ENCODE results near the gene COL11A2.

Gene COL11A2

GRCh38 chr6:33193619-33194018, 1.4 kb upstream of the COL11A2 start:
- H3K4me3 ChIP-seq (ENCODE audit: low read depth, low read length) = peak overlapping the region; percentile 4

GRCh38 chr6:33192671-33193602, 670 bp upstream of the COL11A2 start:
- peak overlapping the region; percentile 72 for H3K4me3 ChIP-seq (ENCODE audit: low read depth, low read length)

- H3K4me3 ChIP-seq (ENCODE audit: low read depth, low read length) = no peak overlapping the region
Measured at GRCh38 chr6:33191383-33192104, 723 bp downstream of the COL11A2 start.

- H3K4me3 ChIP-seq (ENCODE audit: low read depth, low read length) = no peak overlapping the region
Measured at GRCh38 chr6:33190504-33191107, 1.7 kb downstream of the COL11A2 start.

- H3K4me3 ChIP-seq (ENCODE audit: low read depth, low read length) = no peak overlapping the region
Measured at GRCh38 chr6:33189625-33190448, 2.4 kb downstream of the COL11A2 start.

GRCh38 chr6:33189164-33189563, 3.1 kb downstream of the COL11A2 start:
- H3K4me3 ChIP-seq (ENCODE audit: low read depth, low read length) = no peak overlapping the region

- no peak overlapping the region for H3K4me3 ChIP-seq (ENCODE audit: low read depth, low read length)
Measured at GRCh38 chr6:33187809-33188208, 4.5 kb downstream of the COL11A2 start.

GRCh38 chr6:33185654-33186187, 6.5 kb downstream of the COL11A2 start:
- no peak overlapping the region for H3K4me3 ChIP-seq (ENCODE audit: low read depth, low read length)

- H3K4me3 ChIP-seq (ENCODE audit: low read depth, low read length) = no peak overlapping the region
Measured at GRCh38 chr6:33185190-33185589, 7.1 kb downstream of the COL11A2 start.

GRCh38 chr6:33183071-33183683, 9.1 kb downstream of the COL11A2 start:
- no peak overlapping the region for H3K4me3 ChIP-seq (ENCODE audit: low read depth, low read length)

GRCh38 chr6:33181141-33181540, 11.1 kb downstream of the COL11A2 start:
- H3K4me3 ChIP-seq (ENCODE audit: low read depth, low read length) = no peak overlapping the region

GRCh38 chr6:33178755-33179475, 13.4 kb downstream of the COL11A2 start:
- H3K4me3 ChIP-seq (ENCODE audit: low read depth, low read length) = no peak overlapping the region

GRCh38 chr6:33177552-33178446, 14.5 kb downstream of the COL11A2 start:
- H3K4me3 ChIP-seq (ENCODE audit: low read depth, low read length) = no peak overlapping the region

- H3K4me3 ChIP-seq (ENCODE audit: low read depth, low read length) = no peak overlapping the region
Measured at GRCh38 chr6:33176906-33177305, 15.4 kb downstream of the COL11A2 start.

- no peak overlapping the region for H3K4me3 ChIP-seq (ENCODE audit: low read depth, low read length)
Measured at GRCh38 chr6:33175436-33176069, 16.7 kb downstream of the COL11A2 start.

- H3K4me3 ChIP-seq (ENCODE audit: low read depth, low read length) = no peak overlapping the region
Measured at GRCh38 chr6:33174784-33175183, 17.5 kb downstream of the COL11A2 start.

GRCh38 chr6:33173535-33174180, 18.6 kb downstream of the COL11A2 start:
- H3K4me3 ChIP-seq (ENCODE audit: low read depth, low read length) = no peak overlapping the region

All from iPS-11a (cell line).